GM12875 (cell line): ENCODE results near the gene PVALB.
A peak's percentile ranks its signal among the peaks of the same experiment; 100 is the strongest.

Experiments
- H3K4me3 ChIP-seq: one replicate; pipeline ENCODE4 v1.5.1; 2011; ENCODE audit warnings: low read depth, low read length, control low read depth
- CTCF ChIP-seq: IDR thresholded peaks from 2 replicates; pipeline ENCODE4 v1.5.1; 2011; ENCODE audit warnings: low read depth, mild to moderate bottlenecking, control low read depth, inconsistent platforms, low read length, moderate library complexity, borderline replicate concordance; ENCODE audit not compliant: insufficient read depth

The PVALB gene

GRCh38 chr22:36775586-36775963, 41.3 kb downstream of the PVALB start:
- peak overlapping the region; percentile 89 for H3K4me3 ChIP-seq
- TF ChIP-seq CTCF, result no peak

DNA sequence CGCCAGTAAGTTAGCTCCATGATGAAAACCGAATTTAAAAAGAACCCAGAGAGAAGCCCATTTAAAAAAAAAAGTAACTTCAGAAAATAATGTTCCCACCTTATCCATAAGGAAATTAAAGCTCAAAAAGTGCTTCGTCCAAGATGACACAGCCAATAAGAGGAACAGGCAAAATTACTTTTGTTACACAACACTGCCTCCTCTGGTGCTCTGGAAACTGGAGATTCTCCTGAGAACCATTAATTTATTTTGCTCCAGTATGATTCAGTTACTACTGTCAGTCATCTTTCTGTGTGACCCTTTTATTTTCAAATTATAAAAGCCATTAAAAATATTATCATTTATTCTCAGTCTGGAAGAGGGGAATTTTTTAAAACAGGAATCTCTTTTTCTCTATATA, 42.9 kb downstream of the PVALB start:
- peak; percentile 3; the same call in 1 of the 2 replicates for TF ChIP-seq CTCF
- H3K4me3 ChIP-seq, result no peak overlapping the region

DNA sequence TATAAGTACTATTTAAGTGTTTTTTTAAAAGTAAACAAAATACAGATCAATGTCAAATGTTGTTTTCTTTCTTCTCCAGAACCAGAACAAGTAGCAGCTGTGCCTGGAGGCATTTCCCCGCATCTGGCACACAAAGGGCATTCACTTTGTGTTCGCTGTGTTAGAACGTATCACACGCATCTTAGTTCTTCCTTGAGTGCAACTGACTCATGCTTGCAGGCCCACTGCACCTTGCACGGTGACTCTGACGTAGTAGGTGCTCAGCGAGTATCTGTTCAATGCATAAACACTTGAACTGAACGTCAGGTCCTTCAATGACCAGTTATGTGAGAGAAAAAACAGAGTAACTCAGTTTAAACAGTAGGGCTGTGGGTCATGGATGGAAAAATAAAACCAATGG, 44.4 kb downstream of the PVALB start:
- no peak for TF ChIP-seq CTCF
- no peak overlapping the region for H3K4me3 ChIP-seq

DNA sequence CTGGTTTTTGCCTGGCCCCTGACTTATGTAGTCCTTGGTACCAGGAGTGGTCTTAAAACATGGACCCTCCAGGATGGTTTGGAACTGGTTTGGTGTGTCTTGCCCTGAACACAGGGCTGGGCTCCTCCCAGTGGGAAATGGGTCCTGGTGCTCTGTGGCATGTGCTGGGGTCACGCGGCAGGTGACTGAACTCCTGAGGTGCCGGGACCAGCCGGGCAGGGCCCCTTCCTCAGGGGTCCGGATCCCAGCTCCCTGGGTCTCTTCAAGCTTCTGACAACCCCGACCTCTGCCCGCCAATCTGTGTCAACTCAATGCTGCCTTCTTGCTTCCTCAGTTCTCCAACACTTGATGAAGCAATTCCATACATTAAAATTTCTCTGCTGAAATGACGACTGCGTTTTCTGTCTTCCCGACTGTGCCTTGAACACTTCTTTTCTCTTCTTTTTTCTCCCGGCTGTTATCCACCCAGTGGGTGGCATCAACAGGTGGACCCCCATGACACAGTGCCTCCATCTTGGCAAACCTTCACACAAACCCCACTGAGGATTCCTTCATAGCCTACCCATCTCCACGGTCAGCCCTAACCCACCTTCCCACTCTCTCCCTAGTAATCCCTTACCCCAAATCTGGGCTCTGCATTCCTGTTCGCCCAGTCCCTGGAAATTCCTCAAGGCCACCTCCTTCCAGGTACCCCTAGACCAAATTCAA, 45.3 kb downstream of the PVALB start:
- no peak for TF ChIP-seq CTCF
- H3K4me3 ChIP-seq, result no peak overlapping the region

GRCh38 chr22:36770513-36771231, 46.2 kb downstream of the PVALB start:
- TF ChIP-seq CTCF, result no peak
- no peak overlapping the region for H3K4me3 ChIP-seq

DNA sequence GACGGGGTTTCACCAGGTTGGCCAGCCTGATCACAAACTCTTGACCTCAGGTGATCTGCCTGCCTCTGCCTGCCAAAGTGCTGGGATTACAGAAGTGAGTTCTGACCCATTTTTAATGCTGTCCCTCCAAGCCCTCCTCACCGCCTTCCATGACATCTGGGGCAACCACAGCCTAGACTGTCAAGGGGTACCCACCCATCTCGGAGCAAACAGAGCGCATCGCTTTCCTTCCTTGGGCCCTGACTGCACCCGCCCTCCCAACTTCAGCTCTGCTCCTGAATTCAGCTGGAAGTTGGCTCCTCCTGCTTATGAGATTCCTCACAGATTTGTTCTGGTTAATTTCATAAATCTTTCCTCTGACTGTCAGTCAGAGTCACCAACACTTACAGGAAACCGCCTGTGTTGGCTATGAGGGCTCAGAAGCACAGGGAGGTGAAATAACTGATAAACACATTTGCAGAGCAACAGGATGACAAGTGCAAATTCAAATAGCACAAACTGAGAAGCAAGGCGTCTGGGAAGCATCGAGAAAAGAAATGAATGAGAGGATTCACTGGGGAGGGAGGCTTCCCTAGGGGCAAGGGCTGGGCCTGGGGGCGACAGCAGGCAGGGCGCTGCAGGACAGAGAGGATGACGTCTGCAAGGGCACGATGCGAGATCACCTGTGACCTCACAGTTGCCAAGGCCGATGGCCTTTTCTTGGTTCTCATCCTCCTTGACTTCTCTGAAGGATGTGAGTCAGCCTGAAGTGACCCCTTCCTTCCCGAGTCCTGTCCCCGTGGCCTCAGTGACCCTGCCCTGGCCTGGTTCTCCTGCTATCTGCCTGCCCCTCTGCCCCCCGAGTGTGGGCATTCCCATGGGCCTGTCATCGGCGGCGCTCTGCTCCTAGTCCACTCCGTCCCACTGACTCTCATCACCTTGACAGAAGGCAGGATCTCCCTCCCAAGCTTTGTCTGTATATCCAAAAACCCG, 47.0 kb downstream of the PVALB start:
- no peak for TF ChIP-seq CTCF

GRCh38 chr22:36768616-36769015, 48.2 kb downstream of the PVALB start:
- TF ChIP-seq CTCF, result no peak
- H3K4me3 ChIP-seq, result no peak overlapping the region

More for the DNA sequence above, 47.0 kb downstream of the PVALB start:
- no peak overlapping the region for H3K4me3 ChIP-seq
